Adipose tissue (tissue), 3 donors: ENCODE measurements around the gene CCDC180. TPM values are rescaled to one million over a fixed set of nuclear protein-coding genes. Genes with fewer than 3 reads are reported as not detected.
"Not testable (repeated sequence)": the region's sequence is repeated elsewhere in the genome, so short reads cannot be mapped to it uniquely, and the experiment has no call there.

Experiments
- H3K27ac ChIP-seq: one replicate; pipeline ENCODE4 v1.5.1; 2013; ENCODE audit warnings: low read depth, low read length
- WGBS, 3 donors: extraction: QIAGEN DNeasy Blood & Tissue Kit; methylation state at CpG; one replicate each; pipeline ENCODE4 v1.1.7; 2013; 5-methylcytosine and 5-hydroxymethylcytosine counted together
- polyA plus RNA-seq, 3 donors: library from polyadenylated mRNA; stranded (reverse); fragments of 200-250 nt; gene quantifications; one replicate each; pipeline ENCODE4 v1.2.3, GENCODE V29; 2013
- donor health status: healthy with polysubstance abuse.
- donor health status: Bipolar disorder and iron deficiency.
- donor health status: healthy.

Gene CCDC180
- polyA plus RNA-seq, 3 donors: 1.4 to 4.2 (median 2.3) TPM

GRCh38 chr9:97335622-97336021 lies 28.2 kb downstream of the CCDC180 start:
- WGBS, 3 donors: 92 to 95% (median 94%) methylated on average over 7 of the region's 7 CpGs
- not testable (repeated sequence) for H3K27ac ChIP-seq

DNA sequence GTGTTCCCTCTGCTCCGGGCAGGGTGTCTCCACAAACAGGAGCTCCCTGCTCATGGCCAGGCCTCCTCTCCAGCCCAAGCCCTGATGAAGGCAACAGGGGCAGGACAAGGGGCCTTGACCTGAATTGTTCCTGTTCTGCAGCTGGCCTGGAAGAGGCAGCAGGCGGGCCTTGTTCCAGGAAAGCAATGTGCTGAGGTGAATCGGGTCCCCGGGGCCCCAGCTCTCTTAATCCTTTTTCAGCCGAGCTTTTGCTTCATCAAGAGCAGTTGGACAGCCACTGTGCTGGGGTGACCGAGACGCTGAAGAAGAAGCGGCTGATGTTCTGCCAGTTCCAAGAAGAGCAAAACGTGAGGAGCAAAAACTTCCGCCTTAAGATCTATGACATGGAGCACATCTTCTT lies 41.4 kb downstream of the CCDC180 start:
- 84 to 92% (median 89%) methylated on average over 10 of the region's 10 CpGs for WGBS, 3 donors
- H3K27ac ChIP-seq: no peak overlapping the region

- 94 to 100% (median 100%) methylated on average over 1 of the region's 1 CpG for WGBS, 3 donors
- H3K27ac ChIP-seq: no peak overlapping the region
Measured at GRCh38 chr9:97349400-97349799, 41.9 kb downstream of the CCDC180 start.

DNA sequence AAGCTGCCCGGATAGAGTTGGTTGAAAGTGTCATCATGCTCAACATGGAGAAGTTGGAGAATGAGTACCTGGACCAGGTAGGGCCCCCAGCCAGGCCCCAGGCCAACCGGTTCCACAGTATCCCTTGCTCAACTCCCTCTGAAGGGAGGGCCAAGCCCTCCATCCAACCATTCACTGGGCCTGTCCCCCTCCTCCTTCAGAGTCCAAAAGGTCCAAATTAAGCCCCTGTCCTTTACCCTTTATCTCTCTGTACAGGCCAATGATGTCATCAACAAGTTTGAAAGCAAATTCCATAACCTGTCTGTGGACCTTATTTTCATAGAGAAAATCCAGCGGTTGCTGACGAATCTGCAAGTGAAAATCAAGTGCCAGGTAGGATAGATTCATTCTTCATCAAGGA lies 47.2 kb downstream of the CCDC180 start:
- H3K27ac ChIP-seq: no peak overlapping the region
- WGBS, 3 donors: 90 to 94% (median 90%) methylated on average over 4 of the region's 4 CpGs

DNA sequence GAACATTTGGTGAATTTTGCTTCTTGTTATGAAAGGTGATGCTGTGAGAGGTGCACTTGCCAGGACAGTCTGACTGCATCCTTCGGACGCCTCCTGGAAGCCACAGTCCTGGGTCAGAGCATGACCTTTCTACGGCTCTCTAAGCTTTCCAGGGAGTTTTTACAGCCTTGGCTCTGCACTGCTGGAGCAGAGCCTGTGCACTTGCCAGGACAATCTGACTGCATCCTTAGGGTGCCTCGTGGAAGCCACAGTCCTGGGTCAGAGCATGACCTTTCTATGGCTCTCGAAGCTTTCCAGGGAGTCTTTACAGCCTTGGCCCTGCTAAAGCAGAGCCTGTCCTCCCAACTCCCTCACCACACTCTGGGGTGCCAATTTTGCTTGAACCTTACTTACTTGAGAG lies 49.6 kb downstream of the CCDC180 start:
- 62 to 72% (median 63%) methylated on average over 5 of the region's 5 CpGs for WGBS, 3 donors
- H3K27ac ChIP-seq: no peak overlapping the region

Other genes with a start within 250 kb of the CCDC180 start
- 1 to 10 TPM; 3.7 to 7.6 (median 5.4) TPM for gene TDRD7, start 104.4 kb downstream of the CCDC180 start, polyA plus RNA-seq
- 10 to 100 TPM in 2 of 3 donors, 1 to 10 TPM in 1; 8.8 to 17.3 (median 12.1) TPM for gene TMOD1, start 194.0 kb downstream of the CCDC180 start, polyA plus RNA-seq